Ovary (tissue), 9 donors: Measurements from ENCODE around the gene FARP2. TPM values are rescaled to one million over a fixed set of nuclear protein-coding genes. Genes with fewer than 3 reads are reported as not detected.
"Not testable (repeated sequence)": the region's sequence is repeated elsewhere in the genome, so short reads cannot be mapped to it uniquely, and the experiment has no call there.

Experiments
- DNase-seq, 5 donors: peaks; one replicate each; pipeline ENCODE4 v3.0.0-alpha.2; 2019 to 2020
- H3K27ac ChIP-seq, 2 donors: fragments of 200-600 bp; one replicate each; pipeline versions ENCODE4 v1.5.1 to v1.8.0; 2019 to 2022
- H3K27me3 ChIP-seq: fragments of 200-600 bp; one replicate; pipeline ENCODE4 v1.8.0; 2022
- H3K36me3 ChIP-seq: fragments of 200-600 bp; sonication (generic); one replicate; pipeline ENCODE4 v1.5.1; 2019
- H3K4me1 ChIP-seq: one replicate; pipeline ENCODE4 v1.8.1; 2013; ENCODE audit warnings: mild to moderate bottlenecking, moderate library complexity; ENCODE audit not compliant: insufficient read depth
- H3K4me3 ChIP-seq: fragments of 200-600 bp; sonication (generic); one replicate; pipeline ENCODE4 v1.5.1; 2017
- H3K9me3 ChIP-seq, 2 donors: fragments of 200-600 bp in 1 of 2; sonication (generic) in 1 of 2; one replicate each; pipeline versions ENCODE4 v1.5.1 to v1.8.1; 2013 to 2019; ENCODE audit warnings: mild to moderate bottlenecking in 1 of 2, moderate library complexity in 1 of 2
- EP300 ChIP-seq: sonication (generic); formaldehyde crosslinking; IDR thresholded peaks from one replicate; pipeline ENCODE4 v1.6.1; 2017; ENCODE audit warnings: antibody characterized with exemption
- POLR2A ChIP-seq: fragments of 450-650 bp; IDR thresholded peaks from one replicate; pipeline ENCODE4 v1.6.1; 2017; ENCODE audit warnings: antibody characterized with exemption, mild to moderate bottlenecking, moderate library complexity
- WGBS, 3 donors: extraction: QIAGEN DNeasy Blood & Tissue Kit in 1 of 3; methylation state at CpG; one replicate each; pipeline versions ENCODE4 v1.1.5 to v1.1.7; 2013 to 2017; 5-methylcytosine and 5-hydroxymethylcytosine counted together
- intact Hi-C, 4 donors: fragments of 100-400 bp; cut with DNase I; formaldehyde crosslinking; loops; one replicate each; pipeline versions ENCODE4 v1.11.0 to v1.15.1; 2022 to 2023
- polyA plus RNA-seq, 2 donors: library from polyadenylated mRNA; stranded (reverse); fragments of 200-250 nt in 1 of 2; fragments of 350-450 nt in 1 of 2; fragmentation: Illumina TruSeq in 1 of 2; extraction: RNeasy Lipid Tissue Mini Kit (QIAGEN cat#74804) in 1 of 2; gene quantifications; one replicate each; pipeline ENCODE4 v1.2.3, GENCODE V29; 2013 to 2014
- total RNA-seq, 7 donors: library from RNA; depleted of rRNA in 2 of 7; stranded (reverse); fragments of >200 nt in 2 of 7; fragmentation: NEBNext Ultra II Directional in 3 of 7; extraction: Animal tissue kit (Norgen Biotek cat#: 25700) in 3 of 7; gene quantifications; one replicate each; pipeline versions ENCODE4 v1.1.0 to v1.2.4, GENCODE V29; 2016 to 2023
- TF ChIP-seq, protein P1 (sequence below), 3 donors: fragments of 450-650 bp in 2 of 3; fragments of 200-600 bp in 1 of 3; IDR thresholded peaks; one replicate each; pipeline versions ENCODE4 v1.5.1 to v1.8.0; 2016 to 2022; ENCODE audit warnings: antibody characterized with exemption in 3 of 3, mild to moderate bottlenecking in 1 of 3
- donor health status: DM: no; HTN: no; CAD: no; lungs with moderate emphysema.
- donor health status: DM: no; HTN: no; CAD: no.
- donor health status: Bipolar disorder and iron deficiency.
- donor health status: DM: yes; HTN: yes; CAD: no.
- donor health status: DM: no; HTN: no; CAD: no.
- donor health status: DM: yes; HTN: yes; CAD: no.

Gene FARP2
- total and polyA plus RNA-seq, 9 donors, result 13.5 to 62.1 (median 39.5) TPM

DNA sequence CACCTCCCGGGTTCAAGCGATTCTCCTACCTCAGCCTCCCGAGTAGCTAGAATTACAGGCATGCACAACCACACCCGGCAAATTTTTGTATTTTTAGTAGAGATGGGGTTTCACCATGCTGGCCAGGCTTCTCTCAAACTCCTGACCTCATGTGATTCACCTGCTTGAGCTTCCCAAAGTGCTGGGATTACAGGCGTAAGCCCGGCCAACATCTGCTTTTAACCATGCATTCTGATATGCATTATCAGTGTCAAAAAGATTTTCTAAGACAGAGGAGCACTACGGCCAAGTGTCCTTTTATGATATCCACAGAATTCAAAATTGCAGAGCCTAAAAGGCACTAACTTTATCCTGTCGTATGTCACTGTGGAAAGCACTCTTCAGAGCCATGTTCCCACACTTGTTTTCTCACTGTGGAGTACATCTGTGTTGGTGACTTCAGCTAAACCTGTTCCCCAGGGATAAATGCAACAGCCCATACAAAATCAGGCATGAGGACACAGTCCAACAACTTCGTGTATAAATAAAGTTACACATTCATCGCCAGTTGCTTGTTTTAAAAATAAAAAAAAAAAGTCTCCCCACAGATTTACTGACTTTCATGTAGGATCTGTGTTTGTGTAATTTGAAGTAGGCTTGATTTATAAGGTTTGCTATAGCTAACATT lies 95.9 kb downstream of the FARP2 start:
- H3K9me3 ChIP-seq, result no peaks in the 10 kb centered on the region
- intact Hi-C loops, result no loop called here
- no peaks in the 10 kb centered on the region for H3K27me3 ChIP-seq
- TF ChIP-seq POLR2A, result no peak
- TF ChIP-seq, protein P1, sequence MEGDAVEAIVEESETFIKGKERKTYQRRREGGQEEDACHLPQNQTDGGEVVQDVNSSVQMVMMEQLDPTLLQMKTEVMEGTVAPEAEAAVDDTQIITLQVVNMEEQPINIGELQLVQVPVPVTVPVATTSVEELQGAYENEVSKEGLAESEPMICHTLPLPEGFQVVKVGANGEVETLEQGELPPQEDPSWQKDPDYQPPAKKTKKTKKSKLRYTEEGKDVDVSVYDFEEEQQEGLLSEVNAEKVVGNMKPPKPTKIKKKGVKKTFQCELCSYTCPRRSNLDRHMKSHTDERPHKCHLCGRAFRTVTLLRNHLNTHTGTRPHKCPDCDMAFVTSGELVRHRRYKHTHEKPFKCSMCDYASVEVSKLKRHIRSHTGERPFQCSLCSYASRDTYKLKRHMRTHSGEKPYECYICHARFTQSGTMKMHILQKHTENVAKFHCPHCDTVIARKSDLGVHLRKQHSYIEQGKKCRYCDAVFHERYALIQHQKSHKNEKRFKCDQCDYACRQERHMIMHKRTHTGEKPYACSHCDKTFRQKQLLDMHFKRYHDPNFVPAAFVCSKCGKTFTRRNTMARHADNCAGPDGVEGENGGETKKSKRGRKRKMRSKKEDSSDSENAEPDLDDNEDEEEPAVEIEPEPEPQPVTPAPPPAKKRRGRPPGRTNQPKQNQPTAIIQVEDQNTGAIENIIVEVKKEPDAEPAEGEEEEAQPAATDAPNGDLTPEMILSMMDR (IDR thresholded peaks at IDR 0.05), result no peak
- no peak for TF ChIP-seq EP300
- no peak overlapping the region for H3K27ac ChIP-seq
- no peaks in the 10 kb centered on the region for H3K4me1 ChIP-seq
- WGBS, 3 donors, result 75 to 80% (median 79%) methylated on average over 10 of the region's 10 CpGs
- no peak for DNase-seq
- no peak overlapping the region for H3K4me3 ChIP-seq
- H3K36me3 ChIP-seq, result no peaks in the 10 kb centered on the region

DNA sequence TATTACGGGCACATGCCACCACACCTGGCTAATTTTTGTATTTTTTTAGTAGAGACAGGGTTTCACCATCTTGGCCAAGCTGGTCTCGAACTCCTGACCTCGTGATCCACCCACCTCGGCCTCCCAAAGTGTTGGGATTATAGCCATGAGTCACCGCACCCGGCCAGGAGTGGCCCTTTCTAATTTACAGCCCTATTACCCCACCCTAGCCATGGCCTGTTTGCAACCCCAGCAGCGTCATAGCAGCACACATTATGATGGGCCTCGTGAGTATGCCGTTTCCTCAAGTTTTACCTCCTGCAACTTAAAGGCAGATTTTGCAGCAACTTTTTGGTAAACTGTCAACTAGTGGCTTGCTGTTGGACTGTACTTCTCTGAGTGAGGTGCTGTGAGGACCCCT lies 97.8 kb downstream of the FARP2 start:
- DNase-seq, intact Hi-C loops: not testable (repeated sequence)
- 82 to 90% (median 89%) methylated on average over 9 of the region's 9 CpGs for WGBS, 3 donors

DNA sequence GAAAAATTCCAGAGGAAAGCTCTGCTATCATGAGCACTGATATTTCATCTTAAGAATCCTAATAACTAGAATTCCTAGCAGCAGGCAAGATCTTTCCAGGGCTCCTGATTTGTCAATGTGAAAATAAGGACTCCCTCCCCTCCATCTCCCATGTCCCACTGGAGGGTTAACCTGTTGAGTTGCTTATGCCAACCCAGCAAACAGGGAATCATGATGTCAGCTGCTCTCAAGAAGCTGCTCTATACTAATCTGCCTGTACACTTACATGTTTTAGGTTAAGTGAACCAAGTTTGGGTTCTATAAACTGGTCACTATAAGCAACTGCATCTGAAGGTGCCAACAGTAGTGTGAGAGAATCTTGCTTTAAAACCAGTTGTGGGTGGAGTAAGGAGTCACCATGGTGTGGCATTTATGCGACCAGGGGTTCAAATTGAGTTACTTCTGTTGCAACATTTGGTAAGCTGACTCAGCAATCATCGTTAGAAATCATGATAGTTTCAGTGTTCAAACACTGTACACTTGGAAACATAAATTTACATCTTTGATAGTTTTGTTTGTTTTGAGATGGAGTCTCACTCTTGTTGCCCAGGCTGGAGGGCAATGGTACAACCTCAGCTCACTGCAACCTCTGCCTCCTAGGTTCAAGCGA lies 98.9 kb downstream of the FARP2 start:
- DNase-seq, result no peak
- H3K9me3 ChIP-seq, result no peaks in the 10 kb centered on the region
- H3K27me3 ChIP-seq, result no peaks in the 10 kb centered on the region
- no peak overlapping the region for H3K4me3 ChIP-seq
- intact Hi-C loops, result no loop called here
- TF ChIP-seq, protein P1 (IDR thresholded peaks at IDR 0.05), result no peak
- no peak for TF ChIP-seq POLR2A
- 73 to 77% (median 77%) methylated on average over 3 of the region's 3 CpGs for WGBS, 3 donors
- no peak overlapping the region for H3K27ac ChIP-seq
- H3K36me3 ChIP-seq, result no peaks in the 10 kb centered on the region
- H3K4me1 ChIP-seq, result no peaks in the 10 kb centered on the region

More for the DNA sequence above, 97.8 kb downstream of the FARP2 start:
- H3K4me1 ChIP-seq, H3K27ac ChIP-seq, H3K4me3 ChIP-seq, H3K9me3 ChIP-seq, H3K27me3 ChIP-seq, H3K36me3 ChIP-seq: not testable (repeated sequence)

DNA sequence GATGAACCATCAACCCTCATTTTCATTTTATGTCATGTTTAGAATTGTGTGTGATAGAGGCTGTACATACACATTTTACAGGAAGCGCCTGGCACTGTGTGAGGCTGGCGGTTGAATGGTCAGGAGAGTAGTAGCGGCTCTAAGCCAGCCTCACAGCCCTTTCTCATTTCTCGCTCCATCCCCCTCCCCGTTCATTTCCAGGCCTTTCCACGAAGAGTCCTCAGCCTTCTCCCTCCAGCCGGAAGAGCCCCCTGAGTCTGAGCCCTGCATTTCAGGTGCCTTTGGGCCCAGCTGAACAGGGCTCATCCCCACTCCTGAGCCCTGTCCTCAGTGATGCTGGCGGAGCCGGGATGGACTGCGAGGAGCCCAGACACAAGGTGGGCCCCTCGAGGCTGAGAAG lies 100.5 kb downstream of the FARP2 start:
- intact Hi-C loops, result no loop called here
- Histone ChIP-seq H3K9me3 (no peaks in the 10 kb centered on the region), H3K36me3 (no peaks in the 10 kb centered on the region), H3K4me1 (no peaks in the 10 kb centered on the region), H3K27me3 (no peaks in the 10 kb centered on the region), H3K27ac (no peak overlapping the region), H3K4me3 (no peak overlapping the region)
- no peak for TF ChIP-seq POLR2A
- no peak for TF ChIP-seq EP300
- TF ChIP-seq, protein P1 (IDR thresholded peaks at IDR 0.05), result no peak
- DNase-seq, result no peak
- WGBS, 3 donors, result 80 to 86% (median 86%) methylated on average over 11 of the region's 11 CpGs

DNA sequence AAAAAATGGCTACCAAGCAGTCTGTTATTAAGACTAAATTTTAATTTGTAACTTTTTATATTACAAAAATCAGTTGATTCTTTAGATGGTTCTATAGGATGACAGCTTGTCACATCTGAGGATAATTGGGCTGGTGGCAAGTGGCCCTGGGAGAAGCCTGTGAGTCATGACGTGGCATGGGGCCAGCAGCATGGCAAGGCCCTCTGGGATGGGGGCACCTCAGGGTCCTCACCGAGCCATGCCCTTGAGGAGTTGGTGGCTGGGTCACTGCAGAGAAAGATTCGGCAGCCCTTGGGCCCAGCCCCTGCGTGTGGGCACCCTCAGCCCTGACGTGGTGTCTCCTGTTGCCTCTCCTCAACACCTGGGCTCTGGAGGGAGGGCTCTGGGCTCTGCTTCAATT lies 102.6 kb downstream of the FARP2 start:
- WGBS, 3 donors, result 94 to 95% (median 94%) methylated on average over 5 of the region's 5 CpGs
- no peaks in the 10 kb centered on the region for H3K9me3 ChIP-seq
- H3K4me3 ChIP-seq, result no peak overlapping the region
- H3K36me3 ChIP-seq, result no peaks in the 10 kb centered on the region
- H3K4me1 ChIP-seq, result no peaks in the 10 kb centered on the region
- no peak for DNase-seq
- H3K27me3 ChIP-seq, result no peaks in the 10 kb centered on the region
- no peak overlapping the region for H3K27ac ChIP-seq
- TF ChIP-seq, protein P1 (IDR thresholded peaks at IDR 0.05), result no peak
- TF ChIP-seq EP300, result no peak
- TF ChIP-seq POLR2A, result no peak
- intact Hi-C loops, result no loop called here
